ENCODE results near the gene LYZ.

The LYZ gene

GRCh38 chr12:69397978-69398377 lies 49.8 kb downstream of the LYZ start:
- H3K4me3 ChIP-seq (ENCODE audit: low read depth, low read length): no peak overlapping the region
- TF ChIP-seq, protein P1, sequence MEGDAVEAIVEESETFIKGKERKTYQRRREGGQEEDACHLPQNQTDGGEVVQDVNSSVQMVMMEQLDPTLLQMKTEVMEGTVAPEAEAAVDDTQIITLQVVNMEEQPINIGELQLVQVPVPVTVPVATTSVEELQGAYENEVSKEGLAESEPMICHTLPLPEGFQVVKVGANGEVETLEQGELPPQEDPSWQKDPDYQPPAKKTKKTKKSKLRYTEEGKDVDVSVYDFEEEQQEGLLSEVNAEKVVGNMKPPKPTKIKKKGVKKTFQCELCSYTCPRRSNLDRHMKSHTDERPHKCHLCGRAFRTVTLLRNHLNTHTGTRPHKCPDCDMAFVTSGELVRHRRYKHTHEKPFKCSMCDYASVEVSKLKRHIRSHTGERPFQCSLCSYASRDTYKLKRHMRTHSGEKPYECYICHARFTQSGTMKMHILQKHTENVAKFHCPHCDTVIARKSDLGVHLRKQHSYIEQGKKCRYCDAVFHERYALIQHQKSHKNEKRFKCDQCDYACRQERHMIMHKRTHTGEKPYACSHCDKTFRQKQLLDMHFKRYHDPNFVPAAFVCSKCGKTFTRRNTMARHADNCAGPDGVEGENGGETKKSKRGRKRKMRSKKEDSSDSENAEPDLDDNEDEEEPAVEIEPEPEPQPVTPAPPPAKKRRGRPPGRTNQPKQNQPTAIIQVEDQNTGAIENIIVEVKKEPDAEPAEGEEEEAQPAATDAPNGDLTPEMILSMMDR (IDR thresholded peaks at IDR 0.05; ENCODE audit: insufficient read depth, low read depth, low read length, missing control alignments): no peak
- DNase-seq (ENCODE audit: low read depth): no peak

- no peak overlapping the region for H3K4me3 ChIP-seq (ENCODE audit: low read depth, low read length)
- DNase-seq (ENCODE audit: low read depth): no peak
- TF ChIP-seq, protein P1 (IDR thresholded peaks at IDR 0.05; ENCODE audit: insufficient read depth, low read depth, low read length, missing control alignments): no peak
These were observed 53.8 kb downstream of the LYZ start for GRCh38 chr12:69401940-69402339.

All from GM12865 (cell line).